Stimulated activated CD4-positive, alpha-beta T cell treated with anti-CD3 and anti-CD28 coated beads, Interleukin-15, amount 100 ng/mL, for 48 hours (primary cell): ENCODE measurements around the gene MLNR.

Experiments used
- DNase-seq, 2 donors: peaks; one replicate each; pipeline ENCODE4 v3.0.0-alpha.2; 2020; ENCODE audit warnings: low read depth in 2 of 2

The MLNR gene

DNA sequence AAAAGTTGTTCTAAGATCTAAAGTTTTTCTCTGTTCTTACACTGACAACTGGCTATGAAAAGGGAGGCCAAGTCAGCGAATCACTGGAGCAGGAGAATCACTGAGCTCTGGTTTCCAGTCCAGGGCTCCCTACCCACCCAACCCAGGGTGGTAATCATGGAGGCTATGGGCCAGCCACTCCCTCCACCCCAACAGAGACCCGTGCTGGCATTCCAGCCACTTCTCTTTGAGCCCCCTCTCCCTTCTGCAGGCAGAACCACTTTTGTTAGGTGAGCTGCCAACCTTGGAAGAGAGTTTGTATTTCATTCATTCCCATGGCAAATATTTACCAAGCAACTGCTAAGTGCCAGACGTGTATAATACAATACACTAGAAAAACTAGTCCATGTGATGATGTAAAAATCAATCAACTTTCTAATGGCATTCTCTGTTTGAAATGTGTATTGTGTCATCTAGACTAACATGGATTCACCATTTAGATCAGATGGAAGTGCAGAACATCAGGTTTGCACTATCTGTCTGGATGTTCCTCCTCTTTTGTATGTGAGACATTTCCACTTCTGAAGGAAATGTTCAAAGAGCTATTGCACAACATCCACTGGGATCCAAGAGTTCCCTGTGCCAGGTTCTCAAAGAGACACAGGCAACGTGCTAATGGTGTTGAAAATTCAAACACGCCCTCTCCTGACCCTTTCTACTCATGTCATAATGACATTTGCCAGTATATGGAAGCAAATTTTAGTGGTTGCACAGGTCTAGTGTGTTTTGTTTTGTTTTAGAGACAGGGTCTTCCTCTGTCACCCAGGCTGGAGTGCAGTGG is 5.3 kb downstream of the MLNR start:
- DNase-seq: no peak

DNA sequence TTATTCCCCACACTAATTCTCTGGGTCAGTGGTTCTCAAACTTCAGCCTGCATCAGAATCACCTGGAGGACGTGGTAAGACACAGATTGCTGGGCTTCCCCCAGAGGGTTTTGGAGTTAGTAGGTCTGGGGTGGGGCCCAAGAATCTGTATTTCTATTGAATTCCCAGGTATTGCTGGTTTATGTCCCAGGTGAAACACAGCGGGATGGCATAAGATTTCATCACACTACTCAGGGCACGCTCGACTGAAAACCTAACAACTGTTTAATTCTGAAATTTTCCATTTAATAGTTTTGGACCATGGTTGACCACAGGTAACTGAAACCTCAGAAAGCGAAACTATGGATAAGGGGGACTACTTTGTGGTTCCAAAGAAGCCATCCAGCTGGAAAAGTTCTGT is 6.5 kb downstream of the MLNR start:
- no peak for DNase-seq

DNA sequence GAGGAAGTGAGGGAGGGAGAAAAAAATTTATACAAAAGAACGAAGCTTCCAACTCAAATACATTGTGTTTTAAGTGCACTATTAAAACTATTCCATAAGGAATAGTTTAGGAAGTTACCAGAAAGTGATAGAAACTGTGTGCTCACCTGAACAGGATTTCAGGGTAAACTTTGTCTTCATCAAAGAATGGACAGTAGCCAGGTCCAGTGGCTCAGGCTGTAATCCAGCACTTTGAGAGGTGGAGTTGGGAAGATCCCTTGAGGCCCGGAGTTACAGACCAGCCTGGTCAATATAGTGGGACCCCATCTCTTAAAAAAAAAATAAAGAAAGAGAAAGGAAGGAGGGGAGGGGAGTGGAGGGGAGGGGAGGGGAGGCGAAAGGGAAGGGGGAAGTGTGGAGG is 14.6 kb downstream of the MLNR start:
- no peak for DNase-seq

DNA sequence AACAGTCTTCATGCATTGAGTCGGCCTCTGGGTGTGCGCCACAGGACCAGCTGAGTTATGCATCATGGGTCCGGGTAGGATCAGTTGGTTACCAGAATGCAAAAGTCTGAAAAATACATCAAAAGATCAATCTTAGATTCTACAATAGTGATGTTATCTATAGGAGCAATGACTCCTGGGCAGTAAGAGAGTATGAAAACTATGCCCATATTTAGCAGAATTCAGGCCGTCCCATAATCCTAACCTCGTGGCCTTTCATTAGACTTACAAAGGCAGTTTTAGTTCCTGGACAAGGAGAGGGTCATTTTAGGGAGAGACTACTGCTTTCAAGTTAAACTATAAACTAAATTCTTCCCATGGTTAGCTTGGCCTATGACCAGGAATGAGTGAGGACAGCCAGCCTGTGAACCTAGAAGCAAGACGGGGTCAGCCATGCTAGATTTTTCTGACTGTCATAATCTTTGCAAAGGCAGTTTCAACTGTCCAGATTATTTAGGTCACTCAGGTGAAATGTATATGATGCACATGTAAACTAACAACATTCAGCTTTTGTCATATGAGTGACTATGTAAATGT is 15.8 kb downstream of the MLNR start:
- no peak for DNase-seq

DNA sequence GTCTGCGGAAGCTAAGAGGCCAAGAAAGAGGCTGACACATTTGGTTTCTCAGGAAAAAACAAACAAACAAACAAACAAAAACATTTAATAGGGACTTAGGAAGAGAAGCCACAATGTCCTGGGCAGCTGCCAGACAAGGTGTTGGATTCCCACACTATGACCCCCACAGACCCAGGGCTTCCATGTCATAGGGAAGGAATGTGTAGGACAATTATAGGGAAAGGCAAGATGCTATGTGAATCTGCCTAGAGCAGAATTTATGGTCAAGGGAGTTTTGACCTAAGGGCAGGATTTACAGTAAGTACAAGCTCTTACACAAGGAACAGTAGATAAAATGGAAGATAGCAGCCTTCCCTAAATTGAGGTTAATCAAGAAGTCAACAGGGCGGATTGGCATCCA is 18.5 kb downstream of the MLNR start:
- no peak for DNase-seq

DNA sequence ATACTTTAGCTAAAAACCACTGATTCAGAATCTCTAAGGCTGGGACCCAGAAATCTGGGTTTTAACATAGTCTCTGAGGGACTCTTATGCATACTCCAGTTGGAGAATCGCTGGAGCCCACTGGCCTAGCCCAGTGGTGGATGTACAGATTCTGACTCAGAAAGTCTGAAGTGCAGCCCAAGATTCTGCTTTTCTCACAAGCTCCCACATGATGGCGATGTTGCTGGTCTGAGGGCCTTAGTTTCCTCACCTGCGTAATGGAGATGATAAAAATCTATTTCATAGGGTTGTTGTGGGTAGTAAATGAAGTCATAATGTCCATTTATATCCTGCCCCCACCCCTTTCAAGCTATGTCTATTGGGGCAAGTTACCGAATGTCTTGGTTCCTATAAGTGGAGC is 19.9 kb downstream of the MLNR start:
- peak in 1 of 2 donors; percentile 16 for DNase-seq

DNA sequence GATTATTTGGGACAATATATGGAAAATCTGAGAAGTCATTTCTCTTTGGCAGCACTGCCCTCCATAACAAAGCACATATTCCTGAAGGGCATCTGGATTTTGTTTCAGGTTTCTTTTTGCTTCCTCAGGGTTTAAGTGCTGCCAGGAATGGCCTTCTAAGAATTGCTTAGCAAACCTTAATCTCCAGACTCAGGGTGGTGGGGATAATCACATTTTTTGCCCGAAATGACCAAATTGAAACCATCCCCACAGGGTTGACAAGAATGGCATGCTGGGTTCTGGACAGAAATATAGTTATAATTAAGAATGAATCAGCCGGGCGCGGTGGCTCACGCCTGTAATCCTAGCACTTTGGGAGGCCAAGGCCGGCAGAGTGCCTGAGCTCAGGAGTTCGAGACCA is 21.2 kb downstream of the MLNR start:
- DNase-seq: no peak

- DNase-seq: no peak
Observed at GRCh38 chr13:49245101-49245500, 25.0 kb downstream of the MLNR start.

GRCh38 chr13:49246850-49247642 is 26.9 kb downstream of the MLNR start:
- no peak for DNase-seq

DNA sequence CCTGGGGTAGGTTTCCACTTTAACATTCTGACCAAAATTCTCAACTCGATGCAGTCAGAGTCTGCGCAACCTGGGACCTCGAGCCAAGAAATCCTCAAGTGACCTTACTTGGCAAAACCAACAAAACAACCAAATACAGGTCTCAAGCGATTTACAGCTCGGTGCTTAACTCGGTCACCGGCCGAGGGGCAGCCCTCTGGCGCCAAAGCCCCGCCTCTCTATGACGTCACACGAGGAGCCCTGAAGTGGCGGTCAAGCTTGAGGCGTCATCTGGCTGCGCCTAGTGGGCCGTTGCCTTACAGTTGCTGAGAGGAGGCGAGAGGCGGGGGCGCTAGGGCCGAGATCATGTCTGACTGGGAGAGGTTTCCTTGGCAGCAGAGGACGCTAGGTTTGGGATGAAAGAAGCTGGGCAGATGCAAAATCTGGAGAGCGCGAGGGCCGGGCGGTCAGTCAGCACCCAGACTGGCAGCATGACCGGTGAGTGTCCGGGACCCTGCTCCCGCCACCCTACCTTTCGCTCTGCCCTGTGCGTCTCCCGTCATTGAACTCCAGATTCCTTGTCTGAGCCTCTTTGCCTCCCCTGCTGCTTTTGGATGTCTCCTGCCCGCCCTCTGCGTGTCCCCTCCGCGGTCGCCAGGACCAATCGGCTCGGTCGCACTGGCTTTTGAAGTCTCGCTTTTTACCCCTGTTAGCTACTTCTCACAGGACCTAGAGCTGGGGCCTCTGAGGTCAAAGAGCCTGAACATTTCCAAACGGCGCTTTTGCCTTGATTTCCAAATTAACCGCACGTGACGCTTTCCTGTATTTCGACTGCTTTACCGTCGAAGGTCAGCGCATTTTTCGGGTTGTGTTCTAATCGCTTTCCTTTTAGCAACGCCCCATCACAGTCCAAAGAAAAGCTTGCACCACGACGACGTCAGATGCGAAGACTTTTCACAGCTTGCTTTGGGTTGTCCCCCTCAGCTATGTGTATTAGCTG is 27.8 kb downstream of the MLNR start, which contains the start of gene CDADC1:
TSS of gene CDADC1 (plus strand) at position 283 of the 979 bp plus-strand sequence. CDS start at position 396, 113 bp downstream.
- peak; percentile 84 to 94 for DNase-seq

GRCh38 chr13:49248622-49249002 is 28.5 kb downstream of the MLNR start:
- no peak for DNase-seq

DNA sequence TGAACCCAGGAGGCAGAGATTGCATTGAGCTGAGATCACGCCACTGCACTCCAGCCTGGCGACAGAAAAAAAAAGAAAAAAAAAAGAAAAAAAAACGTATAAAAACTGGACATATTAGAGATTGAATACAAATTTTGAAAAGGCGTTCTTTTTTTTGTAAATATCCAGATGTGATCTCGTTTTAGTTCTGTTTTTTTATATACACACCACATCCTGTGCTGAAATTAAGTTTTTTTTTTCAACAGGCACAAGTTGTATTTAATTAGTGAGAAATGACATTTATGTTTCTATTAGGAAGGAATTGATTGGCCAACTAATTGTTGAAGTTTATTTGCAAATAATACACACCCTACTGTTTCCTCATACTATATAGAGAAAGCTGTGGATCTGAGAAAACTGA is 31.2 kb downstream of the MLNR start:
- no peak for DNase-seq

- DNase-seq: no peak
Observed at GRCh38 chr13:49253310-49253709, 33.2 kb downstream of the MLNR start.

DNA sequence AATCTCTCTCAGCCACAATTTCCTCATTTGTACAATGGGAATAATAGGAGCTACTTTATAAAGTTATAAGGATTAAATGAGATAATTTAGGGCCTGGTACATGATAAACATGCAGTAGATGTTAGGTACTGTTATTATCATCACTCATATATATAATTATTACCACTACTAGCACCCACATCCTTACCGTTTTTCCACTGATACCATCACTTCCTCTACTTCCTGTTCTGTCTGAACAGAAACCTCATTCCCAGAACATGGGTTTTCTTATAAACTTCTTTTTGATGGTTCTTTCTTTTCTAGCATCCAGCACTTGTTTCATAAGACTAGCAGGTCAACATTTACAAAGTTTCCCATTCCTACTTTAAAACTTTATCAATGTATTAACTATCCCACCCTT is 33.9 kb downstream of the MLNR start:
- DNase-seq: no peak

DNA sequence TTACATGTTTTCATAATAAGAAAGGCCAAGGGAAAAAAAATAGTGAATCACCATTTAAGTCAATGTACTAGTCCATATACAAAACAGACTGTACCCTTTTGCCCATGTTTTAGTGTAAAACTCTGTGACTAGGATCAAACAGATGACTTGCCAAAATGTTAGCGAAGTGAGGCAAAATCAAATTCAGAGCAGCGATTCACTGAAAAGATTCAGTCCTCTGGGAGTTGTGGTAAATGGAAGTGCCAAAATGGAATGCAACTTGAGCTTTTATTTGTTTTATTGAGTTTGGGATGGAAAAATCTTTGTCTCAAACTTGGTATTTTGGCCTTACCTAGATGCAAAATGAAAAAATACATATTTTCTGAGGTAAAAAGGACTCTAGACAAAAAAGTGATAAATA is 36.7 kb downstream of the MLNR start:
- DNase-seq: no peak

DNA sequence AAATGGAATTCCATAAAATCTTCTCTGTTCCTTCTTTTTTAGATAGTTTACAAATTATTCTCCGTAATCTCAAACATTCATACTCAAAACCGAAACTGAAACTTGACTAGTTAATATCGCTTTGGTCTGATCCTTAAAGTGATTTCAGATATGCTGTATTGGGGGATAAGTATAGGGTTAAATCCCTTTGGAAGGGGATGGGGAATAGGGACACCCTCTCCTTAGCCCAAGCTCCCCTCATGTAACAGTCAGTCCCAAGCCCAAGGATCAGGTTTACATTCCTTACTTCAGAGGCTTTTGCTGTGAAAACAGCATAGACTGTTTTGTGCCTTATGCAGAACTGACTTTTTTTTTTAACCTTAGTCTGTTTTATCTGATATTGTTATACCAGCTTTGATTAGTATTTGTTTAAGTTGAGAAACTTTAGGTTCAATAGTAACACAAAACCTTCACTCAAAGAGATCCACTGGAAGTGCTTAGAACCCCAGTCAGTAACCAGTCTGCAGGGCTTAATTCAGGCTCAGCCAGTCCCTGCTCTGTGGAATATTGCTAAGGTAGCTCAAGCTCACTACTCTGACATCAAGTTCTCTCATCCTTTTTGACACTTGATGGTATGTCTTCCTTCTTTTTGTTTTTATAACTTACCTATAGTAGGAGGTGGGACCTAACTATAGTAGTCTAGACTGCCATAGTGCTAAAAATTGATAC is 38.1 kb downstream of the MLNR start:
- no peak for DNase-seq

GRCh38 chr13:49259586-49259985 is 39.4 kb downstream of the MLNR start:
- no peak for DNase-seq

DNA sequence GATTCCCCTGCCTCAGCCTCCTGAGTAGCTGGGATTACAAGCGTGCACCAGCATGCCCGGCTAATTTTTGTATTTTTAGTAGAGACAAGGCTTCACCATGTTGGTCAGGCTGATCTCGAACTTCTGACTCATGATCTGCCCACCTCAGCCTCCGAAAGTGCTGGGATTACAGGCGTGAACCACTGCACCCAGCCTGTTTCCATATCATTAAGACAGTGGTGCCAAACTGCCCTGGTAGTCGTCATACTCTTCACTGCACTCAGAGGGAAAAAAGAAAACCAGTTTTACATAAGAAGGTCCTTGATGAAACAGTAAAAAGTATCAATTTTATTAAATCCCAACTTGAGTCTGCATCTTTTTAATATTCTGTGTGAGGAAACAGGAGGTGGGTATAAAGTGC is 42.5 kb downstream of the MLNR start:
- no peak for DNase-seq

DNA sequence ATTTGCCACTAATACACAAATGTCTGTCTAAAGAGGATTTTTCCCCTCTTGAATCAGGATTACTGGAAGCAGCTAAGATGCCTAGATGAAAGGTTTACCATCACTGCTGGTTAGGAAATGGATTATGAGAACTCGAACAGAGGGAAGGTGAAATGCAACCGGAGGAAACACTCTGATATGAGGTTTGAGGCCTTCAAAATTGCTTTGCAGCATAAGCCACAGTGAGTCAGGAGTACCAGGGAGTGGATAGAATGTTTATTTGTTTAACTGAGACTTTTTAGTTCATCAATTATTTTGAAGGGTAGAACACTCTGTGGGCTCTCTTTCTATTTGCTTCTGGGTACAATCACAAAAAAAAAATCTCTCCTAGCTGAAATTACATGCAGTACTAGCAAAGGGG is 45.7 kb downstream of the MLNR start:
- DNase-seq: no peak

DNA sequence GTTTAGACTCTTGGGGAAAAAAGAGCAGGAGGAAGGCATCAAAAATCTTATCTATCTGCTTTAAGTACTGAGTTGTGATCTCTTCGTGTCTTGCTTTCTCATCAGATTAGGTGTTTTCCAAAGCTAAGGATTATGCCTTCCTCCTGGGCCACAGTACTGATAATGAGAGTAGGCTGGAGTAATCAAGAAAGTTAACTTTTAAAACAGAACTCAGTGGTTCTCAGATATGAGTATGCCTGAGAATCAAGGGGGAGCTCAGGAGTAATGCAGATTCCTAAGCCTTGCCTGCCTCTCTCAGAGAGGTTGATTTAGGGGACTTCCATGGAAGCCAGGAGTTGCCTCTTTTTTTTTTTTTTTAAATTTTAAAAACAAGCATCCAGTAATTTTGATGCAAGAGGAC is 51.1 kb downstream of the MLNR start:
- no peak for DNase-seq
